Neural progenitor cell (in vitro differentiated cells): ENCODE data around the gene PCDH8. TPM values are rescaled to one million over a fixed set of nuclear protein-coding genes. Genes with fewer than 3 reads are reported as not detected.

Source experiments
- DNase-seq: peaks from one replicate; pipeline ENCODE4 v3.0.0-alpha.2; 2016; ENCODE audit warnings: low spot score
- H2AFZ ChIP-seq: fragments of 200-600 bp; sonication (generic); replicated peaks from 2 replicates; pipeline ENCODE4 v1.6.1; 2016; ENCODE audit warnings: antibody characterized with exemption
- H3F3A ChIP-seq: fragments of 200-600 bp; sonication (generic); 2 replicates; pipeline ENCODE4 v1.6.1; 2016; ENCODE audit warnings: antibody characterized with exemption, low read depth
- H3K27ac ChIP-seq: fragments of 200-600 bp; sonication (generic); 2 replicates; pipeline ENCODE4 v1.5.1; 2016; ENCODE audit warnings: mild to moderate bottlenecking
- H3K27me3 ChIP-seq: fragments of 200-600 bp; sonication (generic); 2 replicates; pipeline ENCODE4 v1.6.1; 2016; ENCODE audit warnings: mild to moderate bottlenecking, moderate library complexity
- H3K36me3 ChIP-seq: fragments of 200-600 bp; sonication (generic); 2 replicates; pipeline ENCODE4 v1.5.1; 2016
- H3K4me1 ChIP-seq: fragments of 200-600 bp; sonication (generic); 2 replicates; pipeline ENCODE4 v1.6.1; 2016; ENCODE audit warnings: mixed run types
- H3K4me2 ChIP-seq: fragments of 200-600 bp; sonication (generic); 2 replicates; pipeline ENCODE4 v1.6.1; 2016
- H3K4me3 ChIP-seq: fragments of 200-600 bp; sonication (generic); 2 replicates; pipeline ENCODE4 v1.5.1; 2016
- H3K79me2 ChIP-seq: fragments of 200-600 bp; sonication (generic); 2 replicates; pipeline ENCODE4 v1.6.1; 2016; ENCODE audit warnings: low read depth
- H3K9ac ChIP-seq: fragments of 200-600 bp; sonication (generic); 2 replicates; pipeline ENCODE4 v1.6.1; 2016
- H3K9me3 ChIP-seq: fragments of 200-600 bp; sonication (generic); 2 replicates; pipeline ENCODE4 v1.5.1; 2016; ENCODE audit warnings: low read depth
- H4K20me1 ChIP-seq: fragments of 200-600 bp; sonication (generic); 2 replicates; pipeline ENCODE4 v1.6.1; 2016; ENCODE audit warnings: low read depth
- H3K27ac Mint-ChIP-seq: 3 replicates; pipeline ENCODE4 v1.8.0; 2021; ENCODE audit warnings: mixed read lengths
- H3K27me3 Mint-ChIP-seq: 2 replicates; pipeline ENCODE4 v1.8.0; 2022; ENCODE audit warnings: low read depth, mild to moderate bottlenecking, inconsistent platforms, moderate library complexity, mixed read lengths; ENCODE audit not compliant: insufficient read depth
- H3K36me3 Mint-ChIP-seq: 3 replicates; pipeline ENCODE4 v1.8.0; 2021; ENCODE audit warnings: mixed read lengths
- H3K4me1 Mint-ChIP-seq: 3 replicates; pipeline ENCODE4 v1.8.0; 2021; ENCODE audit warnings: mixed read lengths
- H3K4me3 Mint-ChIP-seq: 3 replicates; pipeline ENCODE4 v1.8.0; 2021; ENCODE audit warnings: mild to moderate bottlenecking, moderate library complexity, mixed read lengths
- H3K9me3 Mint-ChIP-seq: 3 replicates; pipeline ENCODE4 v1.8.0; 2020; ENCODE audit warnings: mixed read lengths
- CTCF ChIP-seq: fragments of 200-600 bp; sonication (generic); IDR thresholded peaks from 2 replicates; pipeline ENCODE4 v1.5.1; 2017; ENCODE audit warnings: antibody characterized with exemption, mild to moderate bottlenecking
- EZH2 ChIP-seq: fragments of 200-600 bp; sonication (generic); IDR thresholded peaks from 2 replicates; pipeline ENCODE4 v1.6.1; 2017; ENCODE audit warnings: antibody characterized with exemption, mild to moderate bottlenecking, moderate library complexity
- EZH2phosphoT487 ChIP-seq: fragments of 200-600 bp; sonication (generic); IDR thresholded peaks from 2 replicates; pipeline ENCODE4 v1.6.1; 2017; ENCODE audit warnings: antibody characterized with exemption
- microRNA counts: library from miRNA; unstranded; fragments of <30 nt; microRNA quantifications from one replicate; lab custom pipeline; 2016
- microRNA-seq: library from miRNA; unstranded; fragments of <30 nt; microRNA quantifications from one replicate; pipeline ENCODE4, GENCODE V29; 2016
- small RNA-seq: library from RNA; depleted of rRNA; stranded (forward); fragments of <200 nt; gene quantifications from one replicate; pipeline ENCODE3, GENCODE V24; 2015
- total RNA-seq: library from RNA; depleted of rRNA; stranded (reverse); fragments of >200 nt; gene quantifications from 2 replicates; pipeline ENCODE4 v1.2.3, GENCODE V29; 2015; ENCODE audit warnings: low replicate concordance

Gene PCDH8
- total RNA-seq, 1 donor from 2014 or later = 0.52 TPM

GRCh38 chr13:52793515-52794061 lies 54.9 kb downstream of the PCDH8 start:
- H3K27me3 Mint-ChIP-seq = peaks cover 18% of the 10 kb centered on the region
- H3K9ac ChIP-seq = no peak overlapping the region
- H3K4me1 ChIP-seq = no peaks in the 10 kb centered on the region
- H3K79me2 ChIP-seq = no peaks in the 10 kb centered on the region
- no peaks in the 10 kb centered on the region for H3K9me3 ChIP-seq
- no peaks in the 10 kb centered on the region for H3K4me1 Mint-ChIP-seq
- H3K36me3 Mint-ChIP-seq = no peaks in the 10 kb centered on the region
- H3K4me3 Mint-ChIP-seq = no peak overlapping the region
- DNase-seq = no peak
- H3F3A ChIP-seq = no peaks in the 10 kb centered on the region
- TF ChIP-seq EZH2 (no peak), EZH2phosphoT487 (no peak), CTCF (no peak)
- no peak overlapping the region for H2AFZ ChIP-seq
- no peak overlapping the region for H3K27ac ChIP-seq
- no peaks in the 10 kb centered on the region for H3K27me3 ChIP-seq
- H3K9me3 Mint-ChIP-seq = no peaks in the 10 kb centered on the region
- no peak overlapping the region for H3K4me3 ChIP-seq
- H4K20me1 ChIP-seq = no peaks in the 10 kb centered on the region
- H3K4me2 ChIP-seq = no peak overlapping the region
- H3K36me3 ChIP-seq = no peaks in the 10 kb centered on the region
- no peak overlapping the region for H3K27ac Mint-ChIP-seq

MicroRNA genes within 50 kb of the gene (microRNA counts, 767-probe panel; counts per million panel counts)
- microRNA hsa-miR-759 (lab: Ali Mortazavi, UCI) = 460 counts per million, percentile 90 among the panel's probes with 10 or more counts

Small RNA genes lying within 50 kb of the gene (microRNA-seq; reads per million reads assigned to microRNA genes)
- not detected for gene MIR759

Small RNA genes lying within 50 kb of the gene (small RNA-seq; reads per million reads assigned to genes)
- not detected for gene MIR759

Other genes starting within 250 kb of the PCDH8 start
- gene HNRNPA1L2, start 206.2 kb downstream of the PCDH8 start, total RNA-seq = 4.7 and 5.9 TPM in 2 replicates
- gene SUGT1, start 195.8 kb downstream of the PCDH8 start, total RNA-seq = 47.5 and 67.0 TPM in 2 replicates
- 5.3 and 5.5 TPM in 2 replicates for gene CNMD, start 108.8 kb downstream of the PCDH8 start, total RNA-seq
- gene OLFM4, start 180.2 kb upstream of the PCDH8 start, total RNA-seq = not detected in 2 replicates